Lower lobe of right lung (tissue), 2 donors: ENCODE results near the gene PPOX. TPM values are rescaled to one million over a fixed set of nuclear protein-coding genes. Genes with fewer than 3 reads are reported as not detected.
A peak's percentile ranks its signal among the peaks of the same experiment; 100 is the strongest.

Experiments
- ATAC-seq, 2 donors: fragments of 200-7000 bp; cut with Tn5 transposase; one replicate each; pipeline ENCODE4 v1.9.1; 2020 to 2022; ENCODE audit warnings: mild to moderate bottlenecking in 2 of 2, moderate library complexity in 2 of 2
- DNase-seq: peaks from one replicate; pipeline ENCODE4 v3.0.0-alpha.2; 2020
- H3K27ac ChIP-seq: fragments of 200-600 bp; one replicate; pipeline ENCODE4 v1.8.0; 2022
- H3K27me3 ChIP-seq: fragments of 200-600 bp; one replicate; pipeline ENCODE4 v1.8.0; 2022; ENCODE audit warnings: low read depth
- H3K36me3 ChIP-seq: fragments of 200-600 bp; one replicate; pipeline ENCODE4 v1.8.0; 2022; ENCODE audit warnings: mild to moderate bottlenecking
- H3K4me1 ChIP-seq: fragments of 200-600 bp; one replicate; pipeline ENCODE4 v1.8.0; 2022
- H3K4me3 ChIP-seq: fragments of 200-600 bp; one replicate; pipeline ENCODE4 v1.8.0; 2022; ENCODE audit warnings: mild to moderate bottlenecking
- H3K9me3 ChIP-seq: fragments of 200-600 bp; one replicate; pipeline ENCODE4 v1.8.0; 2022
- intact Hi-C: fragments of 100-400 bp; cut with DNase I; formaldehyde crosslinking; loops from one replicate; pipeline ENCODE4 v1.11.0; 2022
- total RNA-seq: library from RNA; stranded (reverse); fragmentation: NEBNext Ultra II Directional; extraction: Animal tissue kit (Norgen Biotek cat#: 25700); gene quantifications from one replicate; pipeline ENCODE4 v1.2.1, GENCODE V29; 2021
- TF ChIP-seq, protein P1 (sequence below): fragments of 200-600 bp; IDR thresholded peaks from one replicate; pipeline ENCODE4 v1.8.0; 2022; ENCODE audit warnings: antibody characterized with exemption, mild to moderate bottlenecking
- donor health status: DM: no; HTN: yes; CAD: no; lungs with severe emphysema.

PPOX gene
- total RNA-seq, 1 donor from 2014 or later: 24.1 TPM

DNA sequence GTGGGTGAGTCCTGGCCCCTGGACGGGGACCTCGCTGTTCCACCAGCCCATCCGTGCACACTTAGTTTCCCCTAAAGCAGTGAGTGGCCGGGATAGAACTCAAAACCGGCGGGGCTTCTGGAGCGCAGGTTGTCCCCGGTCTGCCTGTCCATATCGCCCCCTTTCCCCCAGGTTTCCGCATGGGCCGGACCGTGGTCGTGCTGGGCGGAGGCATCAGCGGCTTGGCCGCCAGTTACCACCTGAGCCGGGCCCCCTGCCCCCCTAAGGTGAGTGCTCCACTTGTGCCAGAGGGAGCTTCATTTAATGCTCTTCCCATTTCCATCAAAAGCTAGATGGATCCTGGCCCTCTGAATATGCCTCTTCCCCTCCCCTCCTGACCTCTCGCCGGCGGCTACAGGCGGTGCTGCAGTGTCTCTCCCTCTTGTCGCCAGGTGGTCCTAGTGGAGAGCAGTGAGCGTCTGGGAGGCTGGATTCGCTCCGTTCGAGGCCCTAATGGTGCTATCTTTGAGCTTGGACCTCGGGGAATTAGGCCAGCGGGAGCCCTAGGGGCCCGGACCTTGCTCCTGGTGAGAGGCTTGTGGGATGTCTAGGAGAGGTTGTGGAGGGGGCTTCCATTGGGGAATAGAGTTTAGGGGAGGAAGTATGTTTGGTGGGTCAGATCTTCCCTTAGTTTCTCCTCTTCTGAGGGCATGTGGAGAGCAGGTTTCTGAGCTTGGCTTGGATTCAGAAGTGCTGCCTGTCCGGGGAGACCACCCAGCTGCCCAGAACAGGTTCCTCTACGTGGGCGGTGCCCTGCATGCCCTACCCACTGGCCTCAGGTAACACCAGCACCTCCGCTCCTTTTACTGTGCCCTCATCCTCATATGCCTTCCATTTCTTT is 683 bp downstream of the PPOX start:
- peaks cover 23% of the 10 kb centered on the region for H3K4me1 ChIP-seq
- H3K4me3 ChIP-seq: peak overlapping the region; percentile 78
- peak in 1 of 2 donors; percentile 6 for ATAC-seq
- intact Hi-C loops: no loop called here
- TF ChIP-seq, protein P1, sequence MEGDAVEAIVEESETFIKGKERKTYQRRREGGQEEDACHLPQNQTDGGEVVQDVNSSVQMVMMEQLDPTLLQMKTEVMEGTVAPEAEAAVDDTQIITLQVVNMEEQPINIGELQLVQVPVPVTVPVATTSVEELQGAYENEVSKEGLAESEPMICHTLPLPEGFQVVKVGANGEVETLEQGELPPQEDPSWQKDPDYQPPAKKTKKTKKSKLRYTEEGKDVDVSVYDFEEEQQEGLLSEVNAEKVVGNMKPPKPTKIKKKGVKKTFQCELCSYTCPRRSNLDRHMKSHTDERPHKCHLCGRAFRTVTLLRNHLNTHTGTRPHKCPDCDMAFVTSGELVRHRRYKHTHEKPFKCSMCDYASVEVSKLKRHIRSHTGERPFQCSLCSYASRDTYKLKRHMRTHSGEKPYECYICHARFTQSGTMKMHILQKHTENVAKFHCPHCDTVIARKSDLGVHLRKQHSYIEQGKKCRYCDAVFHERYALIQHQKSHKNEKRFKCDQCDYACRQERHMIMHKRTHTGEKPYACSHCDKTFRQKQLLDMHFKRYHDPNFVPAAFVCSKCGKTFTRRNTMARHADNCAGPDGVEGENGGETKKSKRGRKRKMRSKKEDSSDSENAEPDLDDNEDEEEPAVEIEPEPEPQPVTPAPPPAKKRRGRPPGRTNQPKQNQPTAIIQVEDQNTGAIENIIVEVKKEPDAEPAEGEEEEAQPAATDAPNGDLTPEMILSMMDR: no peak
- no peak for DNase-seq
- H3K27me3 ChIP-seq: no peaks in the 10 kb centered on the region
- H3K36me3 ChIP-seq: peaks cover 58% of the 10 kb centered on the region
- peak overlapping the region; percentile 94 for H3K27ac ChIP-seq
- H3K9me3 ChIP-seq: no peaks in the 10 kb centered on the region

DNA sequence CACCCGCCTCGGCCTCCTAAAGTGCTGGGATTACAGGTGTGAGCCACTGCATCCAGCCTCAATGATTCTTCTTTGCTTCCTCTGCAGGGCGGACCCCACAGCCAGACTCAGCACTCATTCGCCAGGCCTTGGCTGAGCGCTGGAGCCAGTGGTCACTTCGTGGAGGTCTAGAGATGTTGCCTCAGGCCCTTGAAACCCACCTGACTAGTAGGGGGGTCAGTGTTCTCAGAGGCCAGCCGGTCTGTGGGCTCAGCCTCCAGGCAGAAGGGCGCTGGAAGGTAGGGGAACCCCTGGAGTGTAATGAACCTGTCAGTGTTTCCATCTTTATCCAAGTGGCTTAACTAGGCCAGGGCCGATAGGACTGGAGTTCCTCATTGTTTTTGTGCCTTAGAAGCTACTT is 2.7 kb downstream of the PPOX start:
- Histone ChIP-seq H3K4me1 (peaks cover 38% of the 10 kb centered on the region), H3K27ac (no peak overlapping the region), H3K4me3 (no peak overlapping the region), H3K36me3 (peaks cover 59% of the 10 kb centered on the region), H3K27me3 (no peaks in the 10 kb centered on the region), H3K9me3 (no peaks in the 10 kb centered on the region)
- TF ChIP-seq, protein P1: no peak
- ATAC-seq: no peak
- intact Hi-C loops: no loop called here
- no peak for DNase-seq

DNA sequence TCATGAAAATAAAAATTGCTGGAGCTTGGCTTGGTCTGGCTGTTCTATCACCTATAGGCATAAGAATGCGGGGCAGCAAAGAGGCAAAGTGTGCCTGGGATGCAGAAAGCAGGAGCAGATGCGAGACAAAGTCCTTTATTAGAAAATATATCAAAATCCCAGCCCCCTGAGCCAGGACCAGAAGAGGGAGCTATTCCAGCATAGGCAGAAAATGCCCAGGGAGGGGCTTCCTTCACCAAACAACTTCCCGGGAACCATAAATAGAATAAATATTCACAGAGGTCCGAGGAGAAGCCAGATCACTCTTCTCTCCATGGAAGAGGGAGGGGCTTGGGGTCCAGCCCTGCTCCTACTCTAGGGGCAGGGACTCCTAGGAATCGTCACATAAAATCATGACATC is 5.0 kb downstream of the PPOX start:
- H3K27me3 ChIP-seq: no peaks in the 10 kb centered on the region
- TF ChIP-seq, protein P1: no peak
- ATAC-seq (no peak), DNase-seq (no peak)
- no peak overlapping the region for H3K4me3 ChIP-seq
- peaks cover 72% of the 10 kb centered on the region for H3K36me3 ChIP-seq
- H3K4me1 ChIP-seq: peaks cover 36% of the 10 kb centered on the region
- no peak overlapping the region for H3K27ac ChIP-seq
- H3K9me3 ChIP-seq: no peaks in the 10 kb centered on the region
- intact Hi-C loops: no loop called here

DNA sequence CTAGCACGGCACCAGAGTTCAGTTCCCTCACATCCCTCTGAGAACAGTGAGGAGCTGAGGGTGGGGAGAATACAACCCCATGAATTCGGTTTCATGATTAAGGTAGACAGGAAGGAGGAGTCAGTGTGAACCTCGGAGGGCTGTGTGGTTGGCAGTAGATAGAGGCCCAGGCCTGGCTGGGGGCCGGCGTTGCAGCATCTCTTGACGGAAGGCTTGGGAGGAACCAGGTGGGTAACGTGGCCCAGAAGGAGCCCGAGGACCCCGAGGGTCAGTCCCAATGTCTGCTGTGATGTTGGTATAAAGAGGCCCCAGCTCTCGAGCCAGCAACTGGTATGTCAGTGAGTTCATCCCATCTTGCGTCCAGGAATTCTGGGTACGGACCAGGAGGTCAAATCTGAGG is 5.5 kb downstream of the PPOX start:
- Histone ChIP-seq H3K27me3 (no peaks in the 10 kb centered on the region), H3K9me3 (no peaks in the 10 kb centered on the region), H3K36me3 (peaks cover 72% of the 10 kb centered on the region), H3K4me3 (no peak overlapping the region), H3K27ac (no peak overlapping the region), H3K4me1 (peaks cover 41% of the 10 kb centered on the region)
- no peak for DNase-seq
- TF ChIP-seq, protein P1: no peak
- no peak for ATAC-seq
- intact Hi-C loops: no loop called here

DNA sequence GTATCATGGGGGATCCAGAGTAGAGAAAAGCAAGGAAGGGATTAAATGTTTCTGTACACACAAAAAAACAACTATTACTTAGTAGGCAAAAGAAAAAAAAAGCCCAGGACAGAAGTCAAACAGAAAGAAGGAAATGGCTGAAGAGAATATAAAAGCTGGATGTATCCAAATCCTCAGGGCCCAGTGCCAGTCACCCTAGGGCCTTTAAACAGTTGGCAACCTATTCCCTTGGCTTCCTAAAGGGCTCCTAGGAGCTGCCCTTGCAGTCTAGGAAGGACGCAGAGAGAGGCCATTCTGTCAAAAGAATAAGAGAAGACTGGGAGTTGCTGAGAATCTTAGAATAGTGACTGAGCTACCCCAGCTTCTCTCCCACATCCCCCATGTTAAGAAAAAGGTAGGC is 6.1 kb downstream of the PPOX start:
- intact Hi-C loops: no loop called here
- ATAC-seq (no peak), DNase-seq (no peak)
- Histone ChIP-seq H3K27ac (no peak overlapping the region), H3K9me3 (no peaks in the 10 kb centered on the region), H3K36me3 (peaks cover 72% of the 10 kb centered on the region), H3K4me1 (peaks cover 35% of the 10 kb centered on the region), H3K27me3 (no peaks in the 10 kb centered on the region), H3K4me3 (no peak overlapping the region)
- TF ChIP-seq, protein P1: no peak
